Stimulated activated CD4-positive, alpha-beta T cell treated with anti-CD3 and anti-CD28 coated beads, Interleukin-15, amount 100 ng/mL, for 24 hours (primary cell): ENCODE results near the gene CA9.

Source experiments
- DNase-seq: peaks from one replicate; pipeline ENCODE4 v3.0.0-alpha.2; 2020

Gene CA9

GRCh38 chr9:35679766-35680330 is 6.1 kb downstream of the CA9 start:
- DNase-seq, result no peak

GRCh38 chr9:35680331-35681105 is 6.8 kb downstream of the CA9 start:
- DNase-seq, result no peak

GRCh38 chr9:35681341-35682002 is 7.7 kb downstream of the CA9 start:
- no peak for DNase-seq

- DNase-seq, result no peak
Measured at GRCh38 chr9:35682051-35682450, 8.3 kb downstream of the CA9 start.

- no peak for DNase-seq
Measured at GRCh38 chr9:35682520-35683315, 9.0 kb downstream of the CA9 start.

- DNase-seq, result no peak
Measured at GRCh38 chr9:35683323-35683722, 9.6 kb downstream of the CA9 start.

- no peak for DNase-seq
Measured at GRCh38 chr9:35684921-35685320, 11.2 kb downstream of the CA9 start.

GRCh38 chr9:35685506-35685905 is 11.8 kb downstream of the CA9 start:
- no peak for DNase-seq

- DNase-seq, result no peak
Measured at GRCh38 chr9:35686222-35687203, 12.8 kb downstream of the CA9 start.

- no peak for DNase-seq
Measured at GRCh38 chr9:35687306-35687705, 13.6 kb downstream of the CA9 start.

- no peak for DNase-seq
Measured at GRCh38 chr9:35687972-35688557, 14.3 kb downstream of the CA9 start.

- no peak for DNase-seq
Measured at GRCh38 chr9:35688558-35689541, 15.1 kb downstream of the CA9 start.

GRCh38 chr9:35689542-35690293 is 16.0 kb downstream of the CA9 start, which contains the start of gene TPM2:
TSS of gene TPM2 (minus strand) at chr9:35689925. CDS start at chr9:35689817, 108 bp downstream.
- no peak for DNase-seq

GRCh38 chr9:35690294-35690613 is 16.5 kb downstream of the CA9 start:
- no peak for DNase-seq

- peak; percentile 66 for DNase-seq
Measured at GRCh38 chr9:35690614-35691333, 17.0 kb downstream of the CA9 start.

- DNase-seq, result no peak
Measured at GRCh38 chr9:35691334-35691650, 17.6 kb downstream of the CA9 start.

GRCh38 chr9:35691757-35692301 is 18.1 kb downstream of the CA9 start:
- no peak for DNase-seq

- no peak for DNase-seq
Measured at GRCh38 chr9:35695943-35696401, 22.2 kb downstream of the CA9 start.
